Amniotic stem cell (primary cell): Measurements from ENCODE around the gene VSIG4.
"Not testable (repeated sequence)": the region's sequence is repeated elsewhere in the genome, so short reads cannot be mapped to it uniquely, and the experiment has no call there.

ENCODE experiments used
- DNase-seq: peaks from one replicate; lab custom pipeline; 2025; lab: John Stamatoyannopoulos, UW

VSIG4 gene, protein sequence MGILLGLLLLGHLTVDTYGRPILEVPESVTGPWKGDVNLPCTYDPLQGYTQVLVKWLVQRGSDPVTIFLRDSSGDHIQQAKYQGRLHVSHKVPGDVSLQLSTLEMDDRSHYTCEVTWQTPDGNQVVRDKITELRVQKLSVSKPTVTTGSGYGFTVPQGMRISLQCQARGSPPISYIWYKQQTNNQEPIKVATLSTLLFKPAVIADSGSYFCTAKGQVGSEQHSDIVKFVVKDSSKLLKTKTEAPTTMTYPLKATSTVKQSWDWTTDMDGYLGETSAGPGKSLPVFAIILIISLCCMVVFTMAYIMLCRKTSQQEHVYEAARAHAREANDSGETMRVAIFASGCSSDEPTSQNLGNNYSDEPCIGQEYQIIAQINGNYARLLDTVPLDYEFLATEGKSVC

DNA sequence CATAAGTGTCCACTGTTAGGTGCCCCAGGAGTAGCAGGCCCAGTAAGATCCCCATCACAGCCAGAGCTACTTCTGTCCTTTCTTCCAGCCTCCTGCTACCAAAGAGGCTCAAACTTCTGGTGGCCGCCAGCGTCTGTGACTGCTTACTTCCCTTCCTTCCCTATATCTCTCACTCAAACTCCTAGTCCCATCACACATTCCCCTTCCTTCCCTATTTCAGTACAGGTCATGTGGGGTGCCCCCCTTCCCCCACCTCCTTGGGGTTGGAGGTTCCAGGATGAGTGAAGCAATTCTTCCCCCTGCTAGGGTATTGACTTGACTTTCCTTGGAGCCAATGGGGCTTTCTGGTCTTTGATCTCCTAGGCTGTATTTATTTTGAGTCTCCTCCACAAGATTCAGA, at the start of gene VSIG4:
Gene VSIG4 (minus strand): TSS at position 137 of the 400 bp plus-strand sequence. CDS start 82 bp downstream, at position 55.
- no peak for DNase-seq

DNA sequence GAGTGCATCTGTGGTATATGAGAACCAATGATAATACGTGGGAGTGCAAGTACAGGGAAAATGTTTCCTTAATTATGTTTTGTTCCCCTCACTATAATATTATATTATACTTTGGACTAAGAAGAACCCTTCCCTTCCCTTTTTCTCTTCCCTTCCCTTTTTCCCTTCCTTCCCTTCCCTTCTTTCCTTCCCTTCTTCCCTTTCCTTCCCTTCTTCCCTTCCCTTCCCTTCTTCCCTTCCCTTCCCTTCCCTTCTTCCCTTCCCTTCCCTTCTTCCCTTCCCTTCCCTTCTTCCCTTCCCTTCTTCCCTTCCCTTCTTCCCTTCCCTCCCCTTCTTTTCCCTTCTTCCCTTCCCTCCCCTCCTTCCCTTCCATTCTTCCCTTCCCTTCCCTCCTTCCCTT, 36.9 kb upstream of the VSIG4 start:
- no peak for DNase-seq

DNA sequence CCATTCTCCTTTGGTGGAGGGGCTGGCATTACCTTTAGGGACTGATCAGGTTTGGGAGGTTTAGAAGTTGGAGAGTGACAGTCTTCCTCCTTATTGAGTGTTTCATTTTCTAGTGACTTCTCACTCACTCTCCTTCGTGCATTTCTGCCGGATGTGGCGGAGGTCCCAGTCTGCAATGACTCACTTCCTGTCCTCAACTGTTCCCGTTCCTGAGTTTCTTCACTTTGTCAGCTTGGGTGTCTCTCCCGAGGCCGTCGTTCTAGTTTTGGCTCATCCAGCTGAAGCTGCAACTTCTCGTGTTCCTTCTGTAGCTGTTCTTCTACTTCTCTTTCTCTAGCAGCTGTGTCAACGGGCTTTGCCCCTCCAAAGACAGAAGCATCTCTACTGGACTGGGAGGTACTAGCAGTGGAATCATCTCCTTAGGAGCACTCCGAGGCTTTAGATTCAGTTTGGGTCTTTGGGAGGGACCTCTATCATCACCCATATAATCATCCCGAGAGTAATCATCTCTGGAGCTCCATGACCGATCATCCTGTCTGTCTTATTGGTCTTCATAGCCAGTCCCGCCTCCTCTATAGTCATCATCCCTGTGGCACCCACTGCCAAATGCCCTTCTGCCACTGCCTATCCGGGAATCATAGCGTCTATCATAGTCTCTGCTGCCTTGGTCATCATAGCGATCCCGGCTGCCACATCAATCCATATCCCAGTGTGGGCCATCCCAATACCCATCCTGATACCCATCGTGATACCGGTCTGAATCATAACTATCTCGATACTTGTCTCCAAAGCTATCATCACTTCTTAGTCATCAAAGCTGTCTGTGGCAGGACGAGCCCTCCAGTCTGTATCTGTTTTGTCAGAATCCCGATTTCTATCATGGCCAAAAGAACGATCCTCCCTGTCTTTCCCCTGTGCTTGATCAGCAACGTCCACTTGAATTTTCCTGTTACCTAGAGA, 35.3 kb upstream of the VSIG4 start:
- no peak for DNase-seq

DNA sequence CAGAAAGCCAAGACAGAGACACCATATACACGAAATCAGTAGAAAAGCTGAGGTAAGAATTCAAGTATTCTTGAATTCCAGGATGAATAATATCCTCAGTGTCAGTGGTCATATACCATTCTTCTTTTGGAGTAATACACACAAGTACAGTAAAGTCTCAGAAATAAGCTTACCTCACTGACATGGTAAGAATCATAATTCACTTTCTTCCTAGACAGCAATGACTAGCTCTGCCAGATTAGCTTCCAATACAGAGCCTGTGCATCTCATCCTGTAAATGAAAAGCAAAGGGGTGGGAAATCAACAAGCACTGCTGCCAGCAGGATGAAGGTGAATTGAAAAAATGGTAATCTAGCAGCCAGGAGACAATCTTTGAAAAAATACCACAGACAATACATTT, 31.2 kb upstream of the VSIG4 start:
- DNase-seq, result no peak

DNA sequence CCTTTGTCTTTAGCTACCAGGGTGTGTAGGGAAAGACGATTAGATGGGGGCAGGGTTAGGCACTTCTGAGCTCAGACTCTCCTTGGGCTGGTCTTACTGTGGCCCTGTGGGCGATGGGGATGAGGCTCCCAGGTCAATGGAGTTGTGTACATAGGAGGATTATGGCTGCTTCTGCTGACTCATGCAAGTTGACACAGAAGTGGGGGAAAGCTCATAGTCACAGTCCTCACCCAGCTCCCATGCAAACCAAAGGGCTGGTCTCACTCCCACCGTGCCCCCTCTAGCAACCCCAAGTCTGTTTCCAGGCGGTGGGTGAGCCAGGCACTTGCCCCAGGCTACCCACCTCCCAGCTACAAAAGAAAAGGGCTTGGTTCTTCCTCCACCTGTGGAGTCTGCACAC, 24.4 kb upstream of the VSIG4 start:
- DNase-seq, result no peak

DNA sequence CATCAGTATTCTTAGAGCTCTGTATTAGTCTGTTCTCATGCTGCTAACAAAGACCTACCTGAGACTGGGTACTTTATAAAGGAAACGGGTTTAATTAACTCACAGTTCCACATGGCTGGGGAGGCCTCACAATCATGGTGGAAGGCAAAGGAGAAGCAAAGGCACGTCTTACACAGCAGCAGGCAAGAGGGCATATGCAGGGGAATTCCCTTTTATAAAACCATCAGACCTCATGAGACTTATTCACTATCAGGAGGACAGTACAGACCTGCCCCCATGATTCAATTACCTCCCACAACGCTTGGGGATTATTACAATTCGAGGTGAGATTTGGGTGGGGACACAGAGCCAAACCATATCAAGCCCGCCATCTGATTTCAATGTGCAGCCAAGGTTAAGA, 17.1 kb upstream of the VSIG4 start:
- not testable (repeated sequence) for DNase-seq

DNA sequence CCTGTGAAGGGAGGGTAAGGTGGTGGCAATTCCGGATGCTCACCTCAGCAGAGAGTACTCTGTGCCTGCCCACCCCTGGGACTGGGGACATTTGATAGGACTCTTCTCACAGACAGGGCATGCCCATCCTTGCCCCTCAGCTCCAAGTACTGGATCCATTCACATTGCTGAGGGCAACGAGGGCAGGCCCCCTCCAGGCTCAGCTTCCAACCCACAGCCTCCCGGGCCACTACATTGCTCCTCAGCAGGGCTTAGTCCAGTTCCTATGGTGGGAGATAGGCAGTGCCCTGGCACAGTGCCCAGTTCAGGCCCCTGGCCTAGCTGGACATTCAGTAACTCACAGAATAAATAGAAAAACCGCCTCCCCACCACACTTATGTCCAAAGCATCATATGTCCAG, 15.1 kb upstream of the VSIG4 start:
- DNase-seq, result no peak

DNA sequence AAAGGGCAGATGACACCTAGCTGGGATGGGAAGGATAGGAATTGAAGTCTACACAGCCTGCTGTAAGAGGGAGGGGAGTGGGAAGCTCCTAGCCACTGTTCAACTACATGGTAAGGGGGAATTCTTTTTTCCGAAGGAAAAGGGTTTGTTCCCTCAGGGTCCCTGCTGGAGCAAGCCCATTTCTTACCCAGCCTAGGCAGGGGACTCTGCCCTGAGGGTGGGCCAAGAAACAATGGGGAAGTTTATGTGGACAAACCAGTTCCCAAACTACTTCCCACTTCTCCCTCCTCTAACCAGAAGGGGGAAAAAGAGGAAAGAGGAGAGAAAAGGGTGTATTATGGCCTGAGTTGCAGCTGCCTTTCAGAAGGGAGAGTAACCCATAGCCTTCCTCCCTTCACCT, 13.5 kb upstream of the VSIG4 start:
- DNase-seq, result no peak

DNA sequence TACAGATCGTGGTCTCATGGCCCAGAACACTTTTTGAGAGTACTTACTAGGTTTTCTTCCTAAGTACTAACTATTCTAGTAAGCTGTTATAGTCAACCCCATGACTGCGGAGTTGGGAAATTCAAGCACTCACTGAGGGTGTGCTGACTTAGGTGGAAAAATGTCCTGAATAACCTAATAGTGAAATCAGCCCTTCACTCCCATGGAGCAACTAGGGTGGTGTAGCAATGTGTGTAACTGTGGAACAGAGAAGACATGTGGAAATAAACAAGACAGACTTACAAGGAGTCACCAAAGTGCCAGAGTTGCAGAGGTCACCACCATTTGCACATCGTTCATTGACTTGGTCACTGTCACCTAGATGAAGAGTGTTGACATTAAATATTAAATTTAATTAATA, 12.1 kb upstream of the VSIG4 start:
- no peak for DNase-seq

DNA sequence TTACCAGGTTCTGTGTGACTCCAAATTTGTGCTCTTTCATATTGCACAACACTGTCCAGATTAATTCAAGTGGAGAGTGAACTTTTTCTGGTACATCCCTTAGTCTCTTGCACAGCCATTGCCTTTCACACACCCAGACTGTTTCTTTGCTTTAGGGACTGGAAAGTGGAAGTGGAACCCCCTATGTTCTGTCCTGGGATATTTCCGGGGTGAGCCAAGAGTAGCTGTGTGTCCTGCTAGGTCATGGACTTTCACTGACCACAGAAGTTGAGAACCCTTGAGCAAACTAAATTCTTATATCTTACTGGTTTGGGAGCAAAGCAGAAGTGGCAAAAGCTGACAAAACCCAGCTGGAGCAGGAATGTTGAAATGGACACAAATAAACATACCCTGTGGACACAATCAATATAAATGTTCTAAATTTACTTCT, 10.3 kb upstream of the VSIG4 start:
- no peak for DNase-seq

DNA sequence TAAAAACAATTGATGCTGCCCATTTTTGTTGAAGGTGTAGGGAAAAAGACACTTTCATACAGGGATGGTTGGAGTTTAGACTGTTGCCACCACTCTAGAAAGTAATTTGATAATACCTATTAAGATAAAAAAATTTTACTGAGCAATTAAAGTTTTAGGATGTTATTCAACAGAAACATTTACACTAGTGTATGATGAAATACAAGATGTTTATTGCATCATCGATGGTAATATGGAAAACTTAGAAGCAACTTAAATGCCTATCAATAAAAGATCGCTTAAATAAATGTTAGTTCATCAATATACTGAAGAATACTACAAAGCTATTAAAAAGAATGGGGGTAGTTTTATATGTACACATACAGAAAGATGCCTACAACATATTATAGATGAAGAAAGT, 9.2 kb upstream of the VSIG4 start:
- DNase-seq, result no peak

DNA sequence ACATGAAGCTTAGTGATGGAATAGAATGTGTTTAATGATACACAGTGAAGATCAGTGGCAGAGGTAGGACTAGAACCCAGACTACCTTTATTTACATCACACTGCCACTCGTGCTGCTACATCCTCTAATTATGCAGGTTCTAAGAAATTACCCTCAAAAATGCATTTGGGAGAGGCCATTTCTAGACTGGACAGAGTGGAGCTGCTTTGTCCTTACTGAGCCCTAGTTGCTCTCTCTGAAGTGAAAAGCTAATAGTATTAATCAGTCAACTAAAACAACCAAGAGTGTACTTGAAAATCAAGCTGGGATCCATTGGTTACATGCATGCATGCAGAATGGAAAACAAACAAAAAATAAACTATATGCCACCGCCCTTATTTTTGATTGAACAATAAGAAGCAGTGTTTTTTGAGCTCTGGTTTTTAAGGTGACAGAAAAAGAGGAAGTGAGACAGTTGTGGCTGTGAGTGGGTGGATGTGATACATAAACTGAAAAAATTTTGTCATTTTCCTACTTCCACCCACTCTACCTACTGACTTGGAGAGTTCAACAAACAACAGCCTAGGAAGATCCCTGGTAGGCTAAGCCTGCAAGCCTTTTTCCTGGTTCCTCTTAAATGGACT, 6.8 kb upstream of the VSIG4 start:
- DNase-seq, result no peak

DNA sequence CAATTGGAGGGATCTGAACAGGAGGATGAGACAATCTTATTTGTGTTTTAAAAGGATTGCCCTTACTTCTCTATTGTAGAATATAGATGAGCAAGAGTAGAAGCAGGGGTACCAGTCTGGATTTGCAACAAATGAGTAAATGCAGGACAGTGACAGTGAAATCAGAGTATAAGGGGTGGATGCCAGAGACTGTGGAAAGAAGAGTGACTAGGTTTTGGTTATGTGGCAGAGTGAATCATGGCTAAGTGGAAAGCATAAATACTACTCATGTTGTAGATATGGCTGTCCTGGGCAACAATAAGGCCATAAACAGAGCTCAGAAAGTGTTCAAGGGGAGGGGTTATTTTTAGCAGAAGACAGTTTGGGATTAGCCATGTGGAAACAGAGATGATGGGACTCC, 6.0 kb upstream of the VSIG4 start:
- DNase-seq, result no peak

DNA sequence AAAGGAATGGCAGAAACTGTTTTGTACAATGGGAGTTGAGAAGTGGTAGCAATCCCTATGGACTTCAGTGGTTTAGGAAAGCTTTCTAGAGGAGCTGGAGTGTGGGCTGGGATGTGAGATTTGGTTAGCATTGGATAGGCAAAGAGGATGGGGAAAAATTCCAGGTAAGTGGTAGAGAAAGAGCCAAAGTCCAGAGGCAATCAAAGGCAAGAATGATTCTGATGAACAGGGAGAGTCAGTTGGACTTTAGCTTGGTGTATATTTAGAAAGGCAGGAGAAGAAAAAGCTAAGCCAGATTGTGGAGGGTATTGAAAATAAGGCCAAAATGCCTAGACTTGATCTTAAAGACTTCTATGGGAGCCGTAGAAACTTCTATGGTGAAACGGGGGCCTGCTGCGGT, 3.7 kb upstream of the VSIG4 start:
- DNase-seq, result no peak

DNA sequence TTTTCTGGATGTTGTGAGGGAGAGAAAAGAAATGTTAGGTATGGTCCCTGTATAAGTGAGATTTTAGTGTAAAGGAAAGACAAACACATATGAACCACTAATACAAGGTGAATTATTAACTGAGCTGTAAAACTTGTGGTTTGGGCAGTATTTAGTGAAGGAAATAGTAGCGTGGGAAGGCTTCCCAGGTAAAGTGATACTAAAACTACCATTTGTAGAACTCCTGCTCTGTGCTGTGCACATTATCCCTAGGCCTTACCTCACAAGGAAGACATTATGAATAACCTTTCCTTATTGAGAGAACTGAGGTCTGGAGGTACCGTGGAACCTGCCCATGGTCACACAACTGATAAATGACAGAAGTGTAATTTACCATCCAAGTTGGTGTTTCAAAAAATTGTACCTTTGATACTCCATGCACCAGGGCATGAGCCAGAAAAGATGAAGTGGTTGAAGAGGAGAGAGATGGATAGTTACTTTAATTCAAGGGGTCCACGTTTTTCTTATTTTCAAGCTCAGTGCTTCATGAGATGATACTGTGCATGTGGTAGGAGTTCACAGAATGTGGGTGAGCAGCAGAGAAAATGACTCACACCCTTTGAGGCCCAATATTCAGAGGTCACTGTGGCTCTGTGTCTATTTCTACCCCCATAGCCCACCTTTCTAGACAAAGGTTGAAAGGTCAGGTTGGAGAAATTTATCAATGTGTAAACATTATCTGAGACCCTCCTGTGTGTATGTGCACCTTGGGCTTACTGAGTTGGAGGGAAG, 2.6 kb upstream of the VSIG4 start:
- no peak for DNase-seq

DNA sequence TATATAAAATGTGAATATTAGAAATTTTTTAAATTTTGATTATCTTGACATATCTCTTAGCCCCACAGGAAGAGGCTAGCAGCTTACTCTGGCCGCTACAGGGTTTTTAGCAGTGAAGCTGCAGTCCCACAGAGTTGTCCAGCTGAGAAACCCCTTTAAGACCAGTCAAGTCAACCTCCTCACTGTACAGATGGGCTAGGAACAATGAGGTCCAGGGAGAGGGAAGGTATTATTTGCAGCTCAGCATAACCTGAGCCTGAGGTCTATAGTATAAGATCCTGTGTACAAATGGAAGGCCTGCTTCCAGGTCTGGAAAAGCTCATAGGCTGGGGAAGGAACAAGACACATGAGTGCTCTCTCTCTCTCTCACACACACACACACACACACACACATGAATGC, 1.8 kb downstream of the VSIG4 start:
- no peak for DNase-seq

DNA sequence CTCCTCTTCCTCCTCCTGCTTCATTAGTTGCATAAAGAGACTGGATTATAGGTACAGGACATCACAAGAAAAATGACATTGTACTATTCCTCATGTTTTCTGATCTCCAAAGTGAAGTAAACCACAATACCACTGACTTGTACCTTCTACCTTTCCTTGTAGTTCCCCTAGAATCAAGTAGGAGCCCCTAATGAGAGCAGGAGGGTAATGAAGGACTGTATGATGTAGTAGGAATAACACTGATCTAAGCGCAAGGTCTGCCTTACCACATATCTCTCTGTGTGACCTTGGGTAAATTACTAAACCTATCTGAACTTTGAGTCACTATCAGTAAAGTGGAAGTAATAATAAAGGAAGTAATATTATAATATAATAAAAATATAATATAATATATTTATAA, 3.6 kb downstream of the VSIG4 start:
- DNase-seq, result no peak

DNA sequence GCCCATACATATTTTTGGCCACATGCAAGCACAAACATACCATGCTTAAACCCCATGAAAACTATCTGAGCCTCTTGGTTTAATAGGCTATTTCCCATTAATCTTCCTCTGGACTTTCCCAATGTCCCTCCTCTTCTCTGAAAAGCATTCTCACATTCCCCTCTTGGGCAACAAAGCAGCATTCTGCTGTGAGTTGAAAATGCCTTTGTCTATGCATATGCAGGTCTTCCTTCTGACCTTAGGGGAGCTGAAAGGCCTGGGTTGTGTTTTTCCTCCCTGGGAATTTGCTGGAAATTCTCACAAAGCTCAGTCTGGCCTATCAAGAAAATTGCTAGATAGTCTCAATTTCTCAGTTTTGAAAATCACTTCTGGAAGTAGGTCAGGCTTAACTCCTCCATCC, 4.2 kb downstream of the VSIG4 start:
- DNase-seq, result no peak

DNA sequence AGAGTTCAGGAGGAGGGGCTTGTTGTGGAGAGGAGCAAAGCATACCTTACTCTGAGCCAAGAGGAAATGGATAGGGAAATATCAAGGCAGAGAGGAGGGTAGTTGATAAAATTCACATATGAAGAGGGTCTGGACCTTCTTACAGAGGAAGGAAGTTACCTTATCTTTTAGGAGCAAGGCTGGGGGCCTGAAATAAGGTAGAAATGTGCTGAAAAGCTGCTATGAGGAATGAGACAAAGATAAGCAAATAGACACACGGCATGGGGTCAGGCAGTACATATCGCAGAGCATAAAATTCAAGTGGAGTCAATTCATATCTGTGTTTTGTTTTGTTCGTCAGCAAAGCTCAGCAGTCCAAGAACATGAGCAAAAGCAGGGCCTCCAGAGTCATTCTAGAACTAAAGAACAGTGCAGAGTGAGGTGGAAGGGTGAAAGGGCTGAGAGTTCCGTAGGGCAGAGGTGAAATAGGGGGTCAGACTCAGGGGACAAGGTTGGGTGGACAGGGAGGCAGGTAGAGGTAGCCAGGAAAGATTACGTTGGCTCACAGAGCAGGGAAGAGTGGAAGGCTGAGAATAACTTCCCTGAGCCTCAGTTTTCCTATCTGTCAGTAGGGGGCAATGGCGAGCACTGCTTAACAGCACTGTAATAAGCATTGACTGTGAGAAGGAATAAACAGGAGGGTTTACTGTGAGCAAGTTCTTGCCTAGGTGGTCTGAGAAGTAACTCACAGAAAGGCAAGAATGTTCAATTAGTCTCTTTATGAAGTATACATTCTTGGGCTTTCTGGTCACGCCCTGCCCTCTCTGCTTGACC, 9.2 kb downstream of the VSIG4 start:
- DNase-seq, result no peak

DNA sequence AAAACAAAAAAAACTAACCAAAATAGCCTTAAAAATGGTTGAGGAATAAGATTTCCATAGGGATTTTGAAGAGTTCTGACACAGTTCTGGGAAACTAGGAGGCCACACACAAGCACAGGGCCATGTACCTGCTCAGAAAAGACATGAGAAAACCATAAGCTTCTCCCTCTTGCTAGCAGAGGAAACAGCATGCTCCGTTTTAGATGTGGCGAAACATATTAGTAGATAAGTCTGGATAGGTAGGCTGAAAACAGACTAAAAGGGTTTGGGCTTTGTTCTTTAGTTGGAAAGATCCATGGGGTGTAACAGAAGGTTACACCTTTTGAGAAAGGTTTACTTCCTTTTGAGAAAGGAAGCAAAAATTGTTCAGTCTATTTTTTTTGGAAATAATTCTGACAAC, 10.9 kb downstream of the VSIG4 start:
- DNase-seq, result no peak

DNA sequence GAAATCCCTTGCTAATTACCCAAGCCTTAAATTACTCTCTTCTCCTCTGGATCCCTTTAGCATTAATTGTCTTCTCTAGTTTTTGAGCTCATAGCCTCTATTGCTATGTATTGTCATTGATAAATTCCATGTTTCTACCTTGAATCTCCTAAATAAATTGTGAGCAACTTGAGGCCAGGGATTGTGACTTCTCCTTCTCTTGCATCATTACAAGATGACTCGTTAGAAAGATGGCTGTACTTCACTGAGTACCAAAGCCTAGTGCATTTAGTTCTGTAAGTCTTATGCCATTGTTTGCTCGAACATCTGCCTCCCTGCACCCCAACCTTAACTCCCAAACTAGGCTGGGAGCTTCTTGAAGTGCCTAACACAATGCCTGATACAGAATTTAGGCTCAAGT, 15.3 kb downstream of the VSIG4 start:
- no peak for DNase-seq
